ENCODE data around the gene NEDD8.
A peak's percentile ranks its signal among the peaks of the same experiment; 100 is the strongest.

Gene NEDD8

GRCh38 chr14:24269910-24270536 is 37.9 kb upstream of the NEDD8 start:
- H3K4me1 Mint-ChIP-seq (ENCODE audit: low read depth) = peaks cover 35% of the 10 kb centered on the region
- H3K27me3 Mint-ChIP-seq = no peaks in the 10 kb centered on the region
- peaks cover 5% of the 10 kb centered on the region for H3K36me3 Mint-ChIP-seq
- H3K4me3 Mint-ChIP-seq = peak overlapping the region; percentile 89
- no peak overlapping the region for H3K27ac Mint-ChIP-seq
- no peaks in the 10 kb centered on the region for H3K9me3 Mint-ChIP-seq (ENCODE audit: low read depth)

GRCh38 chr14:24269368-24269767 is 37.2 kb upstream of the NEDD8 start:
- Mint-ChIP-seq H3K4me1 (ENCODE audit: low read depth) (peaks cover 33% of the 10 kb centered on the region), H3K9me3 (ENCODE audit: low read depth) (no peaks in the 10 kb centered on the region), H3K27me3 (no peaks in the 10 kb centered on the region), H3K4me3 (no peak overlapping the region), H3K27ac (peak overlapping the region; percentile 34), H3K36me3 (peaks cover 5% of the 10 kb centered on the region)

- H3K27ac Mint-ChIP-seq = no peak overlapping the region
- peaks cover 3% of the 10 kb centered on the region for H3K36me3 Mint-ChIP-seq
- no peaks in the 10 kb centered on the region for H3K27me3 Mint-ChIP-seq
- H3K4me1 Mint-ChIP-seq (ENCODE audit: low read depth) = peaks cover 22% of the 10 kb centered on the region
- H3K9me3 Mint-ChIP-seq (ENCODE audit: low read depth) = no peaks in the 10 kb centered on the region
- no peak overlapping the region for H3K4me3 Mint-ChIP-seq
These were observed 36.1 kb upstream of the NEDD8 start for GRCh38 chr14:24268225-24268624.

- no peak overlapping the region for H3K27ac Mint-ChIP-seq
- H3K9me3 Mint-ChIP-seq (ENCODE audit: low read depth) = no peaks in the 10 kb centered on the region
- H3K36me3 Mint-ChIP-seq = peaks cover 4% of the 10 kb centered on the region
- no peak overlapping the region for H3K4me3 Mint-ChIP-seq
- peaks cover 18% of the 10 kb centered on the region for H3K4me1 Mint-ChIP-seq (ENCODE audit: low read depth)
- H3K27me3 Mint-ChIP-seq = no peaks in the 10 kb centered on the region
These were observed 35.3 kb upstream of the NEDD8 start for GRCh38 chr14:24267516-24267915.

GRCh38 chr14:24266344-24267244 is 34.4 kb upstream of the NEDD8 start:
- no peaks in the 10 kb centered on the region for H3K27me3 Mint-ChIP-seq
- H3K36me3 Mint-ChIP-seq = peaks cover 5% of the 10 kb centered on the region
- peaks cover 8% of the 10 kb centered on the region for H3K4me1 Mint-ChIP-seq (ENCODE audit: low read depth)
- H3K9me3 Mint-ChIP-seq (ENCODE audit: low read depth) = no peaks in the 10 kb centered on the region
- H3K27ac Mint-ChIP-seq = no peak overlapping the region
- H3K4me3 Mint-ChIP-seq = no peak overlapping the region

- Mint-ChIP-seq H3K27me3 (no peaks in the 10 kb centered on the region), H3K27ac (no peak overlapping the region), H3K9me3 (ENCODE audit: low read depth) (no peaks in the 10 kb centered on the region)
These were observed 32.1 kb upstream of the NEDD8 start for GRCh38 chr14:24264298-24264697.

GRCh38 chr14:24263848-24264247 is 31.7 kb upstream of the NEDD8 start:
- Mint-ChIP-seq H3K27me3 (no peaks in the 10 kb centered on the region), H3K27ac (no peak overlapping the region), H3K9me3 (ENCODE audit: low read depth) (no peaks in the 10 kb centered on the region), H3K4me3 (no peak overlapping the region), H3K4me1 (ENCODE audit: low read depth) (peaks cover 2% of the 10 kb centered on the region), H3K36me3 (peaks cover 5% of the 10 kb centered on the region)

More at GRCh38 chr14:24264298-24264697, 32.1 kb upstream of the NEDD8 start:
- Mint-ChIP-seq H3K36me3 (peaks cover 5% of the 10 kb centered on the region), H3K4me3 (no peak overlapping the region), H3K4me1 (ENCODE audit: low read depth) (peaks cover 2% of the 10 kb centered on the region)

- Mint-ChIP-seq H3K27me3 (no peaks in the 10 kb centered on the region), H3K4me3 (no peak within 1 kb of the TSS), H3K9me3 (ENCODE audit: low read depth) (no peaks in the 10 kb centered on the region), H3K36me3 (peaks cover 5% of the 10 kb centered on the region), H3K27ac (no peak within 1 kb of the TSS), H3K4me1 (ENCODE audit: low read depth) (peaks cover 2% of the 10 kb centered on the region)
These were observed 30.9 kb upstream of the NEDD8 start, which contains the start of gene TGM1 for GRCh38 chr14:24262821-24263733. TSS of gene TGM1 (minus strand) at chr14:24263177. CDS start at chr14:24262352, 825 bp downstream.

GRCh38 chr14:24261969-24262327 is 29.8 kb upstream of the NEDD8 start:
- H3K27ac Mint-ChIP-seq = no peak overlapping the region

GRCh38 chr14:24261256-24261968 is 29.2 kb upstream of the NEDD8 start:
- Mint-ChIP-seq H3K27ac (no peak overlapping the region), H3K27me3 (no peaks in the 10 kb centered on the region)

More at GRCh38 chr14:24261969-24262327, 29.8 kb upstream of the NEDD8 start:
- no peaks in the 10 kb centered on the region for H3K27me3 Mint-ChIP-seq
- no peaks in the 10 kb centered on the region for H3K9me3 Mint-ChIP-seq (ENCODE audit: low read depth)
- peaks cover 2% of the 10 kb centered on the region for H3K36me3 Mint-ChIP-seq
- no peak overlapping the region for H3K4me3 Mint-ChIP-seq
- peaks cover under 1% of the 10 kb centered on the region for H3K4me1 Mint-ChIP-seq (ENCODE audit: low read depth)

GRCh38 chr14:24260780-24261157 is 28.6 kb upstream of the NEDD8 start:
- Mint-ChIP-seq H3K27ac (no peak overlapping the region), H3K4me3 (no peak overlapping the region)

More at GRCh38 chr14:24261256-24261968, 29.2 kb upstream of the NEDD8 start:
- Mint-ChIP-seq H3K36me3 (peaks cover 2% of the 10 kb centered on the region), H3K4me3 (no peak overlapping the region), H3K4me1 (ENCODE audit: low read depth) (no peaks in the 10 kb centered on the region), H3K9me3 (ENCODE audit: low read depth) (no peaks in the 10 kb centered on the region)

GRCh38 chr14:24260026-24260779 is 28.0 kb upstream of the NEDD8 start:
- Mint-ChIP-seq H3K27me3 (no peaks in the 10 kb centered on the region), H3K36me3 (peaks cover 2% of the 10 kb centered on the region), H3K27ac (no peak overlapping the region), H3K9me3 (ENCODE audit: low read depth) (no peaks in the 10 kb centered on the region), H3K4me3 (no peak overlapping the region), H3K4me1 (ENCODE audit: low read depth) (no peaks in the 10 kb centered on the region)

More at GRCh38 chr14:24260780-24261157, 28.6 kb upstream of the NEDD8 start:
- Mint-ChIP-seq H3K27me3 (no peaks in the 10 kb centered on the region), H3K36me3 (peaks cover 2% of the 10 kb centered on the region), H3K9me3 (ENCODE audit: low read depth) (no peaks in the 10 kb centered on the region), H3K4me1 (ENCODE audit: low read depth) (no peaks in the 10 kb centered on the region)

GRCh38 chr14:24259282-24260025 is 27.3 kb upstream of the NEDD8 start:
- Mint-ChIP-seq H3K27me3 (no peaks in the 10 kb centered on the region), H3K4me1 (ENCODE audit: low read depth) (no peaks in the 10 kb centered on the region), H3K36me3 (peaks cover 4% of the 10 kb centered on the region), H3K27ac (no peak overlapping the region), H3K4me3 (no peak overlapping the region), H3K9me3 (ENCODE audit: low read depth) (no peaks in the 10 kb centered on the region)

Measured in activated naive CD8-positive, alpha-beta T cell (primary cell).